ENCODE data around the gene VAT1L.

VAT1L gene

DNA sequence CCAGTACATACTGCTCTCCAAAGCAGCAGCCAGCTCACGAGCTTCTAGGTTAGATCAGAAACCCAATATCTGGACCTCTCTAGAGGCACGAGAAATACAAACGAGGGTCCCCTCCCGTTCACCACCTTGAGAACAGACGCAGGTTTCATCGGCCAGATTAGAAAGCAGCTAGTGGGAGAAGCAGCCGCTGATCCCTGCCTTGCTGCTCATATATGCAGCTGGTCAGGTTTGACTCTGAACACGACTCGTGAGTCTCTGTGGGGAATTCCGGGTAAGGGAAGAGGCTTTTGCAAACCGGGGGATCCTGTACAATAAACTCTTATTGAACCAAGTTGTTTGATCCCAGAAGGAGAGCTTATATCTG, 1.6 kb downstream of the VAT1L start:
- no peak for ATAC-seq (ENCODE audit: low read depth)
- Mint-ChIP-seq H3K4me3 (no peak overlapping the region), H3K27me3 (peaks cover 34% of the 10 kb centered on the region), H3K27ac (no peak overlapping the region), H3K4me1 (peaks cover 6% of the 10 kb centered on the region), H3K9me3 (no peaks in the 10 kb centered on the region), H3K36me3 (no peaks in the 10 kb centered on the region)
- DNase-seq (ENCODE audit: low spot score in 2 of 2): no peak

DNA sequence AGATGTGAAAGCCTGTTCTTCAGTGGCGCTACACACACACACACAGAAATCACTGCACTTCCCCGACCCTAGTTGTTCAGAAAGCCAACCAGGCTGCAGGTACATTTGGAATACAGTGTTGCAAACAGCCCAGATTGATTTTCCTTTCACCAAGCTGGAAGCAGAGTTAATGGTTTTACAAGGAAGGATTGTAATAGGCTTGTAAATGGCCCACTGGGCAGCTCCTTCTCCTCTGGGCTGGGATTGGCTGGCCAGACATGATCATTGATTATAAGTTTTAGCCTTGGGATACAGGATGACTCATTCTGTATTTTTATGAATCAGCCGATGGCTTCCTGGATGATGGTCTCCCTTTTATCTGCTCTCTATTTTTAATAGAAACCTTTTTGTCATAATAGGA, 2.5 kb downstream of the VAT1L start:
- Mint-ChIP-seq H3K9me3 (no peaks in the 10 kb centered on the region), H3K4me3 (no peak overlapping the region), H3K27ac (no peak overlapping the region), H3K36me3 (no peaks in the 10 kb centered on the region), H3K27me3 (peaks cover 32% of the 10 kb centered on the region), H3K4me1 (peaks cover 6% of the 10 kb centered on the region)
- DNase-seq (ENCODE audit: low spot score in 2 of 2) (no peak), ATAC-seq (ENCODE audit: low read depth) (no peak)

DNA sequence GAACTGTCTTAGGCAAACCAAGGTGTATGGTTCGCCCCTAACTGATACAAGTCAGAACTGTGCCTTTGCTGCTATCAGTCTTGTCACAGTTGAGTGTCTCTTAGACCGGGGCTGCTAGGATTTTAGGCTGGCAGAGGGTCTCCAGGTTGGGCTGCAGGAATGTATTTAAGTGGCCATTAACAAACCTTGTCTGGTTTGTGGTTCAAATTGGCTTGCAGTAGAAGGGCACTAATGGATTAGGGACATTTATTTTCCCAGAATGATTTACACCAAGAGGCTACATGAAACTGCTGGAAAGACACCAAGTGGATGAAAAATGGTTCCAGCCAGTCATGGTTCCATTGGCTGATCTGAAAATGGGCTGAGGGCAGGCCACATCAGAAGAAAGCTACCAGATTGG, 5.1 kb downstream of the VAT1L start:
- ATAC-seq (ENCODE audit: low read depth) (no peak), DNase-seq (ENCODE audit: low spot score in 2 of 2) (no peak)
- H3K27ac Mint-ChIP-seq: no peak overlapping the region
- no peak overlapping the region for H3K4me3 Mint-ChIP-seq
- no peaks in the 10 kb centered on the region for H3K36me3 Mint-ChIP-seq
- H3K4me1 Mint-ChIP-seq: peaks cover 1% of the 10 kb centered on the region
- peaks cover 15% of the 10 kb centered on the region for H3K27me3 Mint-ChIP-seq
- no peaks in the 10 kb centered on the region for H3K9me3 Mint-ChIP-seq

DNA sequence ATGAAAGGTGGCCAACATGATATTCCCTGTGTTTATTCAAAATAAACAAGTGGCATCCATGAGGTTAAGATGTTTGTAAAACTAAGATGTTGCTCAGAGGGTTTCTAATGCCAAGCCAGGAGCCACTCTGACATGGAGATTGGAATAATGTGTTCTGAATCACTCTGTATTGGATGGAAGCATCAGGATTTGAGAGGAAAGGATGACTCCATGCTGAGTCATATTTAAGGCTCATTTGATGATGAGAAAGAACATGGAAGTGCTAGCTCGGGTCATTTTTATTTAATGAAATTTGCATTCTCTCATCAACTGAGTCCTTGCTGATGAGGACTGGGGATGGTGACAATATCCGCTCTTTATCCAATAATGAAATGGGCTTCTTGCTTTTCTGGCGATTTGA, 6.2 kb downstream of the VAT1L start:
- Mint-ChIP-seq H3K9me3 (no peaks in the 10 kb centered on the region), H3K4me3 (no peak overlapping the region), H3K27ac (no peak overlapping the region), H3K27me3 (peaks cover 16% of the 10 kb centered on the region), H3K4me1 (no peaks in the 10 kb centered on the region), H3K36me3 (no peaks in the 10 kb centered on the region)
- DNase-seq (ENCODE audit: low spot score in 2 of 2): no peak
- no peak for ATAC-seq (ENCODE audit: low read depth)

DNA sequence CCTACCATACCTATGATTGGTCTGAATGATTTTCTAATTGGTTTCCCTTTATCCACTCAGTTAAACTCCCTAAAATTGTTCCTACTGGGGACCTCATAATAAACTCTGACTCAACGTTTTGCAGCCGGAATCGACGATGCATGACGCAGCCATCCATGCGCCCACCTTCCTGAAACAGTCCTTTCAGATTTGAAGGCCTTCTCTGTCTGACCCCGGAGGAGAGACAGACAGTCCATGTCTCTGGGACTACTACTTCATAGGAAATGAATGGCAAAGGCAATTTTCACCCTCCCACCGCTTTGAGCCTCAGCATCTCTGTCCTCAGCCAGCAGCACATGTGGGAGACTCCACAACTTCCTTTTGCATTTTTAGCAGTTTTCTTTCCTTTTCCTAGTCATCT, 13.5 kb downstream of the VAT1L start:
- H3K4me1 Mint-ChIP-seq: no peaks in the 10 kb centered on the region
- H3K4me3 Mint-ChIP-seq: no peak overlapping the region
- H3K36me3 Mint-ChIP-seq: no peaks in the 10 kb centered on the region
- no peak overlapping the region for H3K27ac Mint-ChIP-seq
- H3K27me3 Mint-ChIP-seq: peaks cover 8% of the 10 kb centered on the region
- ATAC-seq (ENCODE audit: low read depth) (no peak), DNase-seq (ENCODE audit: low spot score in 2 of 2) (no peak)
- no peaks in the 10 kb centered on the region for H3K9me3 Mint-ChIP-seq

DNA sequence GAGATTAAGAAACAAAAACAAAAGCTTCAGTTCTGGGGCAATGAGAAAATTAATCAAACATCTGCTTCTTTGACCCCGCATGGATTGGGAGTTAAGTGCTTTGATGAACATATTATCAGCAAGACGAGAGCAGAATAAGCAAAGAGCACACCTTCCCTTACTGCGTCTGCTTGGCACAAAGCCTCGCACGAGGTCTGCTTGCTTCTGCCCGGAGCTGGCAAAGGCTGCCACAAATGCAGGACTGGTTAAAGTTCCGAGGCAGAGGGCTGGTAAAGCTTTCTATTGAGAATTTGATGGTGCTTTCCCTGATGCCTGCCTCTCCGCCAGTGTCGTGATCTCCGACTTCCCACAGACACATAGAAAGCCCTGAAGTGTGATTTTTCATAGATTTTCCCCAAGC, 17.0 kb downstream of the VAT1L start:
- H3K27me3 Mint-ChIP-seq: peaks cover 5% of the 10 kb centered on the region
- no peaks in the 10 kb centered on the region for H3K9me3 Mint-ChIP-seq
- DNase-seq (ENCODE audit: low spot score in 2 of 2) (no peak), ATAC-seq (ENCODE audit: low read depth) (no peak)
- no peak overlapping the region for H3K4me3 Mint-ChIP-seq
- H3K27ac Mint-ChIP-seq: no peak overlapping the region
- no peaks in the 10 kb centered on the region for H3K4me1 Mint-ChIP-seq
- H3K36me3 Mint-ChIP-seq: no peaks in the 10 kb centered on the region

DNA sequence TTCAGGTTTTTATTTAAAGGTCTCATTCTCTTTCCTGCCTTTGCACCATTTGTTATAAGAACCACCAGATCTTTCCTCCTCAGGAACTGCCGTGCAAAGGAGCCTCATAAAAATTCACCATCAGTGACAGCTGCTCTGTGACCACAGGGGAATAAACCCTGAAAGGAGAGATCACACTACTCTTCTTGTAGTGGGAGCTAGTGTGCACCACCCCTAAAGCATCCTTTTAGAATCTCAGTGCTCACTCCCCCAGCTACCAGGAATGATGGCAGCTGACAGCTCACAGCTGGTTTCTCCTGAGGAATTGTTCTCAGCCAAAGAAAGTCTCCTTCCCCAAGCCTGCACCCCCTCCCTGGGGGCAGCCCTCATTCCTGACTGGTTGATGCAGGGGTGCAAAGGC, 18.7 kb downstream of the VAT1L start:
- no peak overlapping the region for H3K27ac Mint-ChIP-seq
- H3K27me3 Mint-ChIP-seq: peaks cover 7% of the 10 kb centered on the region
- no peaks in the 10 kb centered on the region for H3K9me3 Mint-ChIP-seq
- ATAC-seq (ENCODE audit: low read depth) (no peak), DNase-seq (ENCODE audit: low spot score in 2 of 2) (no peak)
- H3K4me1 Mint-ChIP-seq: no peaks in the 10 kb centered on the region
- no peak overlapping the region for H3K4me3 Mint-ChIP-seq
- no peaks in the 10 kb centered on the region for H3K36me3 Mint-ChIP-seq

DNA sequence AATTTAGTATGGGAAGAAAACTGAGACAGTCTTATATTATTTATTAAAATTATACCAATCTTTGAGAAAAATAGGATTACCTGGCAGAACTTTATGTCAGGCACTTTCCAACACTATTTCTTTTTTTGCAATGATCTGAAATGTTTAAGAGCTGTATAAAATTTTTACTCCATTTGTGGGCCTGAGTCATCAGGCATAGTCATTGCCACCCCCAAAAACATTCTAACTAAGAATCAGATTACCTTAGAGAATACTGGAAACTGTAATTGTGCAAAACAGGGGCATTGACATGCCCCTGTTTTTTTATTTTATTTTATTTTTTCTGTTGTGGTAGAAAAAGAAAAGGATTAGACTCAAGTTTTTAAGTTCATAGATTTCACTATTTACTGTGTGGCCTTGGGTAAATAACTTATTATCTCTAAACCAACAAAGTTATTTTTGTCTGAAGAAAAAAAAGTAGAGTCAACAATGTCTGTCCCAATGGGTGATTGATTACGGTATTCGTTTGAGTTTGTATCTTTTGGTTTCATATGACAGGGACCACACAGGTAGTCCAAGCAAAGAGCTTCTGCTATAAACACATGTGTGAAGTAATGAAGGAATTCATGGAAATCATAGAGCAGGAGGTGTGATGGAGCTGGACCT, 24.6 kb downstream of the VAT1L start:
- H3K9me3 Mint-ChIP-seq: no peaks in the 10 kb centered on the region

DNA sequence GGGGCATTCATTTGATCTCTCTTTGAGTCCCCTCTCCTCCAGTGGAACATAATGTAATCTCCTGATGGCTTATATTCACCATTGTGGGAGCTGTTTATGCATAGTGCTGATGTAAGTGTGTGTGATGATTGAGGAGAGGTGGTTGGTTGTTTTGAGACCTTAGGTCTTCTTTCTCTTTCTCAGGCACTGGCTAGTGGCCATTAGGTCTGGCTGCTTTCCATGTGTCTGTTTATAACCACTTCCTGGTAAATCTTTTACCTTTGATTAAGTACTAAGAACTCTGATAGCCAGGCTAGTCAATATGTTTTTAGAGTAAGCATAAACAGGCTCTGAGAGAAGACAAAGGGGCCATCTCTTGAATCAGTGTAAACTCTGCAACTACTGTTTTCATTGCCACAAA, 27.9 kb downstream of the VAT1L start:
- DNase-seq (ENCODE audit: low spot score in 2 of 2) (no peak), ATAC-seq (ENCODE audit: low read depth) (no peak)
- no peak overlapping the region for H3K4me3 Mint-ChIP-seq
- H3K36me3 Mint-ChIP-seq: no peaks in the 10 kb centered on the region
- H3K27me3 Mint-ChIP-seq: peaks cover 6% of the 10 kb centered on the region
- no peaks in the 10 kb centered on the region for H3K9me3 Mint-ChIP-seq
- no peak overlapping the region for H3K27ac Mint-ChIP-seq
- no peaks in the 10 kb centered on the region for H3K4me1 Mint-ChIP-seq

More for the DNA sequence above, 24.6 kb downstream of the VAT1L start:
- ATAC-seq (ENCODE audit: low read depth) (no peak), DNase-seq (ENCODE audit: low spot score in 2 of 2) (no peak)
- Mint-ChIP-seq H3K27ac (no peak overlapping the region), H3K27me3 (peaks cover 7% of the 10 kb centered on the region), H3K4me3 (no peak overlapping the region), H3K4me1 (no peaks in the 10 kb centered on the region), H3K36me3 (no peaks in the 10 kb centered on the region)

DNA sequence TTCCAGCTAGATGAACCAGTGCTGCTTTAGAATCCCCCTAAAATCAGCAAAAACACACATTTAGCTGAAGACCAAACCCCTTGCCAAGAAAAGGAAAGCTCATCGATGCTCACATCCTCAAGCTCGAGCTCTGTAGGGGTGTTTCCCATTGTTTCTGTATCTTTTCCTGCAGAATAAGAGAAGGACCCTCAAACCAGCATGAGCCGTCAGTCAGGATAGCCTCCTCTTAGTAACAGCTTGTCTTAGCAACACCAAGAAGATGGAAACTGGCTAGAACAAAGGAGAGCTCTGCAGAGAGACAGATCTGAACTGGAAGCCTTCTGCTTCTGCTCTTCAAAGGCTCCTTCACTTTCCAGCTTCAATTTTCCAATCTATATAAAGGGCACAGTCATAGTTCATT, 32.0 kb downstream of the VAT1L start:
- Mint-ChIP-seq H3K27ac (no peak overlapping the region), H3K9me3 (no peaks in the 10 kb centered on the region), H3K27me3 (peaks cover 12% of the 10 kb centered on the region), H3K4me1 (no peaks in the 10 kb centered on the region), H3K4me3 (no peak overlapping the region), H3K36me3 (no peaks in the 10 kb centered on the region)
- ATAC-seq (ENCODE audit: low read depth): no peak
- DNase-seq (ENCODE audit: low spot score in 2 of 2): no peak

DNA sequence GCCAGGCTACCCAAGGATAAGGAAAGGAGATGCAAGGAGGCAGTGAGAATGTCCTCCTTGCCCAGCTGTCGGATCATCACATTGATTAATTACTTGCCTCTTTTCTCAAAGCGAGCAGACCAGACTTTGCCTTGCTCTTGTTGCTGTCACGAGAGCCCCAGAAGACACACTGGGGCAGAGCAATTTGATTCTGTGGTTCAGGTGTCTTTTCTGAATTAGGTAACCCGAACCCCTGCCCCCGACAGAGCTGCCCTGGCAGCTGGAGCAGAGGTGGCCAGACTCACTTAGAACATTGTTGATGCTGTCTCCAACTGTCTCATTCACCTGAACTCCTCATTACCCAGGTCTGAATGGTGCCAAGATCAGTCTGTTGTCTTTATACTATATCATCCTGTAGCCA, 34.3 kb downstream of the VAT1L start:
- no peak for ATAC-seq (ENCODE audit: low read depth)
- Mint-ChIP-seq H3K27me3 (peaks cover 10% of the 10 kb centered on the region), H3K4me1 (no peaks in the 10 kb centered on the region), H3K36me3 (no peaks in the 10 kb centered on the region), H3K9me3 (no peaks in the 10 kb centered on the region), H3K27ac (no peak overlapping the region), H3K4me3 (no peak overlapping the region)
- no peak for DNase-seq (ENCODE audit: low spot score in 2 of 2)

DNA sequence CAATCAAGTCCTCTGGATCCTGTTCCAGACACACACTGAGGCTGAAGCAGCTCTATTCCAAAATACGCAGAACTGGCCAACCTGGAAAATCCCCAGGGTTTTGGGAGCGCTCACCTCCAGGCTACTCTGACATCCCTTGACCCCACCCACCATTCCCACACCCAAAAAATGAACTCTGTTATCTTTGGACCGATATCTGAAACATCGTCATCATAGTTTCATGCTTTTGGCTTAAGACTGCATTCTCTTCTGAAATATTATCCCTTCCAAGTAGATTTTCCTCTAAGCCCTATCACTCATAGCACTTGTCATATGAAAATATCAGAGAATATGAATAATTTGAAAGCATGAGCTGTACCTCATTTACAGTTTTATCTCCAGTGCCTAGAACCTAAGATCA, 34.7 kb downstream of the VAT1L start:
- H3K4me1 Mint-ChIP-seq: no peaks in the 10 kb centered on the region
- H3K27me3 Mint-ChIP-seq: peaks cover 10% of the 10 kb centered on the region
- H3K36me3 Mint-ChIP-seq: no peaks in the 10 kb centered on the region
- H3K4me3 Mint-ChIP-seq: no peak overlapping the region
- DNase-seq (ENCODE audit: low spot score in 2 of 2): no peak
- H3K9me3 Mint-ChIP-seq: no peaks in the 10 kb centered on the region
- ATAC-seq (ENCODE audit: low read depth): no peak
- no peak overlapping the region for H3K27ac Mint-ChIP-seq

DNA sequence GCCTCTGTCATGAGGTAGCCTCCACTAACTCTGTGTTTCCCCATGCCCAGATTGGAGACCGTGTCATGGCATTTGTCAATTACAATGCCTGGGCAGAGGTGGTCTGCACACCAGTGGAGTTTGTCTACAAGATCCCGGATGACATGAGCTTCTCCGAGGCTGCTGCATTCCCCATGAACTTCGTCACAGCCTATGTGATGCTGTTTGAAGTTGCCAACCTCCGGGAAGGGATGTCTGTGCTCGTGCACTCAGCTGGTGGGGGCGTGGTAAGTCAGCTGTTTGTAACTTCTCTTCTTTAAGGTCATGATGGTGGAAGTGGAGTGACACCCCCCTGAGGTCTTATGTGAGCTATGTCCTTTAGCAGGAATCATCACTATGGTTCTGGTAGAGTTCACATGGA, 36.8 kb downstream of the VAT1L start:
- Mint-ChIP-seq H3K4me1 (no peaks in the 10 kb centered on the region), H3K27ac (no peak overlapping the region), H3K9me3 (no peaks in the 10 kb centered on the region), H3K4me3 (no peak overlapping the region), H3K27me3 (peaks cover 10% of the 10 kb centered on the region), H3K36me3 (no peaks in the 10 kb centered on the region)
- no peak for ATAC-seq (ENCODE audit: low read depth)
- DNase-seq (ENCODE audit: low spot score in 2 of 2): no peak

DNA sequence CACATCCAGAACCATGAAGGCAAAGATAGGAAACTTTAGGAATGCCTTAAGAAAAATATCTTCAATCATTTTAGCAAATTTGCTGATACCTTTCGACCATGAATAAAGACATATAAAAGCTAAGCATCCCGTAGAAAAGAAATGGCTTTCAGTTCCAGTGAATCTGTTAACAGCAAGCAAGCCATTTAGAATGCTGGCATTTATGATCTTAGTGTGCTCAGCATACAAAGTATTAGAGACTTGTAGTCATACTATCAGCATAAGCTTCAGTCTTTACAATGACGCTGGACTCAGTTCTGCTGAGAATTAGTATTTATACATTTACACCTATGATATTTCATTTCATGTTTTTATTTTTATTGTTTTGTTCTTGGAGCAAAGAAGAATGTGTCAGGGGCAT, 38.7 kb downstream of the VAT1L start:
- ATAC-seq (ENCODE audit: low read depth) (no peak), DNase-seq (ENCODE audit: low spot score in 2 of 2) (no peak)
- H3K36me3 Mint-ChIP-seq: no peaks in the 10 kb centered on the region
- no peaks in the 10 kb centered on the region for H3K4me1 Mint-ChIP-seq
- H3K9me3 Mint-ChIP-seq: no peaks in the 10 kb centered on the region
- H3K27me3 Mint-ChIP-seq: peaks cover 7% of the 10 kb centered on the region
- H3K4me3 Mint-ChIP-seq: no peak overlapping the region
- H3K27ac Mint-ChIP-seq: no peak overlapping the region

DNA sequence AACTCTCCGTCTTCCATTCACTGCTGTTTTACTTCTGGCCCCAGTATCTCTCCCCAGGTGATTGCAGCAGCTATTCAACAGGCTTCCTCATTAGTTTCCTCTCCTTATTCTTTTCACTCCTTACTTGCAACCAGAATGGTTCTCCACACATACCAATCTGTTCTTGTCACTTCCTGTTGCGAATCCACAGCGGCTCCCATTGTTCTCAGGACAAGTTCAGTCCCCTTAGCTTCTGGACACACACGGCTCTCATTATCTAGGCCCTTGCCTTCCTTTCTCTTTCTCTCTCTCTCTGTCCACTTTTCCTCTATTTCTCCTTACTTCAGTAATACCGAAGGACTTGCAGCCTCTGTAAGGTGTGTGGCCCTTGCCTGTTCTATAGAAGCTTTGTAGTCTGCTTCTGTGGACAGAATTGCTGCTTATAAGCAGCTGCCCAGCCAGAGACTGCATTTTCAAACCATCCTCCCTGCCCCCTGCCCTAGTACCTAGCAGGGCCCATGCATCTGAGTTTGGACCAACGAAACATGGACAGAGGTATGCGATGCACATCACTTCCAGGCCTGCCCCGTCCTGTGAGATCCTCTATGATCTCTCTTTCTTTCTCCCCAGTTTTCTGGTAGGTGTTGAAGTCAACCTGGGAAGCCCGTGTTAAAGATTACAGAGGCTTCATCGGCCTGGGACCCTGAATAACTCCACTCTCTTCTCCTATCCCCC, 45.7 kb downstream of the VAT1L start:
- no peak overlapping the region for H3K4me3 Mint-ChIP-seq
- H3K4me1 Mint-ChIP-seq: no peaks in the 10 kb centered on the region
- no peak for ATAC-seq (ENCODE audit: low read depth)
- peaks cover 6% of the 10 kb centered on the region for H3K9me3 Mint-ChIP-seq
- H3K27me3 Mint-ChIP-seq: peaks cover 11% of the 10 kb centered on the region
- no peak for DNase-seq (ENCODE audit: low spot score in 2 of 2)
- H3K27ac Mint-ChIP-seq: no peak overlapping the region
- H3K36me3 Mint-ChIP-seq: no peaks in the 10 kb centered on the region
